GM10266 (cell line): ENCODE measurements around the gene CXCL14.

Source experiments
- DNase-seq: peaks from one replicate; pipeline ENCODE4 v3.0.0; 2012; ENCODE audit errors: extremely low spot score
- CTCF ChIP-seq: IDR thresholded peaks from 2 replicates; pipeline ENCODE4 v1.5.1; 2012; ENCODE audit warnings: mild to moderate bottlenecking, low read depth; ENCODE audit not compliant: control insufficient read depth, insufficient read depth; ENCODE audit errors: missing control alignments

CXCL14 gene

GRCh38 chr5:135568246-135568645 is 10.5 kb downstream of the CXCL14 start:
- no peak for DNase-seq
- TF ChIP-seq CTCF, result no peak

DNA sequence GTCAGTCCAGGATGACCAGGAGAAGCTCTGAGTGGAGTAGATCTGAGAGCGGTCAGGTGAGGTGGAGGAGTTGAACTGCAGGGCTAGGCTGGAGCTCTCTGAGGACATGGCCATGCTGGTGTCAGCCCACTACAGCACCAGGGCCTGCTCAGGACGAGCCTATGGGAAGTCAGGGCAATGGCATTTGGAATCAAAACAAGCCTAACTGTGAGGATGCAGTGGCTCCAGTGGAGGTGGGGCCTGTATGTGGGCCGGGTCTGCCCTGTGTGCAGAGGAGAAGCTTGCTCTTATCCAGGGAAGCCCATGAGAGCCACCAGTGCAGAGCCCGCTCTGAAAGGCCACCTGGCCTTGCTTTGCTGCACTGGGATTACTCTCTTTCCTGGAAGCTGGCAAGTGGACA is 11.1 kb downstream of the CXCL14 start:
- no peak for DNase-seq
- TF ChIP-seq CTCF, result no peak

DNA sequence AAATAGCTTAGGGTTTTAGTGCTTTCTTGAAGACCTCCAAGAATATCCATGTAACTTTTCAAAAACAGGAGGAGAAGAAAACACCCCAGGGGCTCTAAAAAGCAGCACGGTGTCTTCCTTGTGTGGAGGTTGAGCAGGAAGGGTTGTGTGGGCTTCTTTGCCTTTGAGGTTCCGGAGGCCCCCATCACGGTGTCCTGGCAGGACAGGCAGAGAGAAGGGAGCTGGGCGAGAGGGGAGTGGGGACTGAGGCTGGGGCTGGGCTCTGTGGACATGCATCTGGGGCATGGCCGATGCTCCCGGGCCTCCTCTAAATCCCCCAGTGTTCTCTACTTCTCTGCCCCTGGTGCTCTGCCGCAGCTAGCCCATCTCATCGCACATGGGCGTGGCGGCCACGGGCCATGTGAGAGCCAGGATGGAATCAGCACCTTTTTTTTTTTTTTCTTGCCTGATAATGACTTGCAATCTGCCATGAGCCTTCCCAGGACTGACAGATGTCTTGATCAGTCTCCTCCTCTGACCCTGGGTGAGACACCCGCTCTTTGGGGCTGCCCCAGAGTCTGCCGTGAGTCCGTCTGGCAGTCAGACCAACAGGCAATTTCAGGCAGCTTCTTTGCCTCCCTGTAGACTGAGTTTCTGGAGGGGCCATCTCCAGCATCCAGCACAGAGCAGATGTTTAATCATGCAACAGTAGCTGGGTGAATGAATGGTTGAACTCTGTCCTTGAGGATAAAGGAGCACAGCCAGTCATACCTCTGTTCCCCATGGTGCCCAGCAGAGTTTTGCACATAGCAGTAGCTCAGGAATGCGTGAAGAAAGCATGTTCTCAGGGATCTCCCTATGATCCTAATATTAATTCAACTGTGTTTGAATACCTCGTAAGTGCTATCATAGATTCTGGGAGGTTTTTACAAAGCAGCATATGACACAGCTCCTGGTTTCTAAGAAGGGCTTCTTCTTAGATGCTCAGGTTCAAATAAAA is 12.1 kb downstream of the CXCL14 start:
- no peak for DNase-seq
- no peak for TF ChIP-seq CTCF

DNA sequence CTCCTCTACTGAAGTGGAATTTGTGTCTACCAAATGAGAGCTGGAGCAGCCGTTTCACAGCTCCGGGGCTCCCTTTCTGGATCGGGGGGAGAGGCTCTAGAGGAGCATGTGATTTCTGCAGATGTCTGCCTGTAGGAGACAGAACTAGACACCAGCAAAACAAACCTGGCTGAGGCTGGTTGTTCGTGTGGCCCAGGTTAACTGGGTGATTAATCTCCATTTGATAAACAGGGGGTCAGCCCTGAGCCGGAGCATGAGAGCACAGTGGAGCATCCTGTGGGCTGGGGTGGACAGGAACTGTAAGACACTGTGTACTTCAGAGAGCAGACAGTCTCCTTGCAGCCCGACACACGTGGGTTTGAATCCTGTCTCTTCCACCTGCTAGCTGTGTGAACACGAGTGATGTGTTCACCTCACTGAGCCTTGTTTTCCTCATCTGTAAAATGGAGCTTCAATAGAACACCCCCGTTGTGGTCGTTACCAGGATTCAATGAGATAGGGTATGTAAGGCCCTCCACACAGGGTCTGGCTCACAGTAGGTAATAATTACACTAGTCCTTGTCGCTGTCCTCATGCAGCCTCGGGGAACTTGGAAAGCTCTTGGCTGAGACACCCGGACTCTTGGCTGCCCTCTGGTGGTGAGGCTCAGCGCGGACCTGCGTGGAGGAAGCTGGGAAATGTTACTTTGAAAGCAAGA is 12.9 kb downstream of the CXCL14 start:
- peak; percentile 63 for DNase-seq
- TF ChIP-seq CTCF, result peak; percentile 88

DNA sequence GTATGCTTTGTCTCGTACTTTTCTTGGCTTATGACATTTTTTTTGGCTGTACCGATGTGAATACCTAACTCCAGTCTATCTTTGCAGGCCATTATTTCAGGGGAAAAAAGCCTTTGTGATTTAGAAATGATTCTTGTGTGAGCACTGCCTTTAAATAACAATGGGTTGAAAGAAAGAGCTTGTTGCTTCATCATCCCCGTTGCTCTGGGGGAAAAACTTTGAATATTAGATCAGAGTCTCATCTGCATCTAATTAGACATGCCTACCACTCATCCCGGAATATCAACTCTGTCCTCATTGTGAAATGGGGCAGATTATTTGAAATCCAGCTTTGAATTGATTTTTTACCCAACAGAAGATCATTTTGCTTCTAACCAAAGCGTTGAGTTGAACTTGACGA is 13.5 kb downstream of the CXCL14 start:
- no peak for DNase-seq
- TF ChIP-seq CTCF, result no peak

- DNase-seq, result no peak
- TF ChIP-seq CTCF, result no peak
Measured at GRCh38 chr5:135564331-135564730, 14.5 kb downstream of the CXCL14 start.

GRCh38 chr5:135561266-135561665 is 17.5 kb downstream of the CXCL14 start:
- no peak for TF ChIP-seq CTCF
- no peak for DNase-seq
